Measurements from ENCODE around the gene CACNA1B.

DNA sequence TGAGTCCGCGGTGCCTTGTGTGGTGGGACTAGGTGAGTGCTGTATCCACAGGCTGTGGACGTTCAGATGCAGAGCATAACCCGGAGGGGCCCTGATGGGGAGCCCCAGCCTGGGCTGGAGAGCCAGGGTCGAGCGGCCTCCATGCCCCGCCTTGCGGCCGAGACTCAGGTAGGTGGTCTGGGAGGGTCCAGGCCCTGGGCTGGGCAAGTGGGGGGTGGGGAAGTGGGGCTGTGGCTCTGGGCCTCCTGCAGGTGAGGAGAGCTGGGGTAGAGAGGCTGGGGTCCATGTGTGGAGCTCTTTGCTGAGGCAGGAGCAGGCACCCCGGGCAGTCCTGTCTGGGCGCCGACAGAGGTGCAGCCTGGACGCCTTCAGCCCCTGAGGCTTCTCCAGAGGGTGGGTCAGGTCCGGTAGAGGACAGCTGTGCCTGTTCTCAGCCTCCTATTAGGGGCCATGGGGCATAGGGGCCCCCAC is 241.1 kb downstream of the CACNA1B start:
- TF ChIP-seq, protein P1, sequence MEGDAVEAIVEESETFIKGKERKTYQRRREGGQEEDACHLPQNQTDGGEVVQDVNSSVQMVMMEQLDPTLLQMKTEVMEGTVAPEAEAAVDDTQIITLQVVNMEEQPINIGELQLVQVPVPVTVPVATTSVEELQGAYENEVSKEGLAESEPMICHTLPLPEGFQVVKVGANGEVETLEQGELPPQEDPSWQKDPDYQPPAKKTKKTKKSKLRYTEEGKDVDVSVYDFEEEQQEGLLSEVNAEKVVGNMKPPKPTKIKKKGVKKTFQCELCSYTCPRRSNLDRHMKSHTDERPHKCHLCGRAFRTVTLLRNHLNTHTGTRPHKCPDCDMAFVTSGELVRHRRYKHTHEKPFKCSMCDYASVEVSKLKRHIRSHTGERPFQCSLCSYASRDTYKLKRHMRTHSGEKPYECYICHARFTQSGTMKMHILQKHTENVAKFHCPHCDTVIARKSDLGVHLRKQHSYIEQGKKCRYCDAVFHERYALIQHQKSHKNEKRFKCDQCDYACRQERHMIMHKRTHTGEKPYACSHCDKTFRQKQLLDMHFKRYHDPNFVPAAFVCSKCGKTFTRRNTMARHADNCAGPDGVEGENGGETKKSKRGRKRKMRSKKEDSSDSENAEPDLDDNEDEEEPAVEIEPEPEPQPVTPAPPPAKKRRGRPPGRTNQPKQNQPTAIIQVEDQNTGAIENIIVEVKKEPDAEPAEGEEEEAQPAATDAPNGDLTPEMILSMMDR (IDR thresholded peaks at IDR 0.05 in 2 of 3, conservative IDR thresholded peaks at IDR 0.05 in 1 of 3; ENCODE audit: borderline replicate concordance in 1 of 3, insufficient read depth in 1 of 3, low read depth in 2 of 3, low read length in 2 of 3), result no peak
- TF ChIP-seq EZH2phosphoT487 (IDR thresholded peaks at IDR 0.05; ENCODE audit: borderline replicate concordance) (no peak), POLR2A (IDR thresholded peaks at IDR 0.05; ENCODE audit: borderline replicate concordance, extremely low read depth, insufficient read depth, insufficient read length) (no peak), REST (IDR thresholded peaks at IDR 0.05; ENCODE audit: low read depth) (no peak), SIN3A (IDR thresholded peaks at IDR 0.05; ENCODE audit: low read depth) (no peak), TCF7L2 (IDR thresholded peaks at IDR 0.05; ENCODE audit: borderline replicate concordance, extremely low read depth, insufficient read depth, insufficient read length) (no peak), CEBPB (IDR thresholded peaks at IDR 0.05; ENCODE audit: low read depth) (no peak), POLR2AphosphoS5 (IDR thresholded peaks at IDR 0.05; ENCODE audit: low read depth, low read length) (no peak), EZH2 (IDR thresholded peaks at IDR 0.05) (no peak), ZFX (IDR thresholded peaks at IDR 0.05) (no peak), EGR1 (IDR thresholded peaks at IDR 0.05; ENCODE audit: low read depth) (no peak), RAD21 (IDR thresholded peaks at IDR 0.05; ENCODE audit: low read depth) (no peak)
